Hematopoietic multipotent progenitor cell treated with erythropoietin and hydrocortisone succinate and interleukin-3 and kit ligand, for 8 days (in vitro differentiated cells): Measurements from ENCODE around the gene CEP83.
"Not testable (repeated sequence)": the region's sequence is repeated elsewhere in the genome, so short reads cannot be mapped to it uniquely, and the experiment has no call there.

ENCODE experiments used
- DNase-seq: peaks from one replicate; pipeline ENCODE4 v3.0.0-alpha.2; 2015

The CEP83 gene

GRCh38 chr12:94379479-94380113 lies 80.1 kb downstream of the CEP83 start:
- DNase-seq, result no peak

GRCh38 chr12:94377599-94377998 lies 82.1 kb downstream of the CEP83 start:
- DNase-seq, result no peak

- no peak for DNase-seq
Measured at GRCh38 chr12:94374124-94374523, 85.5 kb downstream of the CEP83 start.

DNA sequence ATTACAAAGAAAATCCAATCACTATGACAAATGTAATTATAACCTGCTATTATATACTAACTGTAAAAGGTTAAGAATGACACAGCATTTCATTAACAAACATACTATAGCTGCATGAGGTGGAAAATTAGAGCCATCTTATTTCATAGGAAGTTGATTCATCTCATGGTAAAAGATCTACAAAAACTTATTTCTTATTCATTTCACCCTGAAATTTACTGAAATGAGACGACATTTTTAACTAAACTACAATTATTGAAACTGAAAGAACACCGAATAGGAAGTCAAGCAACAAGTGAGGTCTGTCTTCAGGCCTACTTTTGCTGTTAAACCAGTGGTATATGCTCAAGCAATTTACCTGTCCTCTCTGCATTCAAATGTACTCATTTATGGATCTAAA lies 87.2 kb downstream of the CEP83 start:
- DNase-seq, result no peak

DNA sequence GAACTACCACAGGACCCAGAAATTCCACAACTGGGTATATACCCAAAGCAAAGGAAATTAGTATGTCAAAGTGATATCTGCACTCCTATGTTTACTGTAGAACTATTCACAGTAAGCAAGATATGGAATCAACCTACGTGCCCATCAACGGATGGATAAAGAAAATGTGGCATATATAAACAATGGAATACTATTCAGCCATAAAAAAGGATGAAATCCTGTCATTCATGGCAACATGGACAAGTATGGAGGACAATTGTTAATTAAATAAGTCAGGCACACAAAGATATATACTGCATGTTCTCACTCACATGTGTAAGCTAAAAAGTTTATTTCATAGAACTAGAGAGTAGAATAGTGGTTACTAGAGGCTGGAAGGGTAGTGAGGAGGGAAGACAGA lies 97.0 kb downstream of the CEP83 start:
- no peak for DNase-seq

GRCh38 chr12:94359761-94360160 lies 99.9 kb downstream of the CEP83 start:
- DNase-seq, result no peak

GRCh38 chr12:94353130-94353529 lies 106.5 kb downstream of the CEP83 start:
- DNase-seq, result no peak

DNA sequence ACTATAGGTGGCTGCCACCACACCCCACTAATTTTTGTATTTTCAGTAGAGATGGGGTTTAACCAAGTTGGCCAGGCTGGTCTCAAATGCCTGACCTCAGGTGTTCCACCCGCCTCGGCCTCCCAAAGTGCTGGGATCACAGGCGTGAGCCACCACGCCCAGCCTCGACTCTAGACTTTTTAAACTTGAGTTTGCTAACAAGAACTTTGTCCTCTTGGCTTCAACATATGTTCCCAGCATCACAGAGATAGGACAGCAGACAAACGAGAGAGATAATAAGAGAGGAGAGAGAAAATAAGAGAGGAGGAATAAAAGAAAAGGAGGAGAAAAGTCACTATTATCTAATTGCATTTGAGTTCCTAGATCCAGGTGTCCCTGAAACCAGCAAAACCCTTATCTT lies 119.1 kb downstream of the CEP83 start:
- DNase-seq, result no peak

GRCh38 chr12:94338006-94338794 lies 121.5 kb downstream of the CEP83 start:
- no peak for DNase-seq

GRCh38 chr12:94336211-94336925 lies 123.3 kb downstream of the CEP83 start:
- peak; percentile 29 for DNase-seq

DNA sequence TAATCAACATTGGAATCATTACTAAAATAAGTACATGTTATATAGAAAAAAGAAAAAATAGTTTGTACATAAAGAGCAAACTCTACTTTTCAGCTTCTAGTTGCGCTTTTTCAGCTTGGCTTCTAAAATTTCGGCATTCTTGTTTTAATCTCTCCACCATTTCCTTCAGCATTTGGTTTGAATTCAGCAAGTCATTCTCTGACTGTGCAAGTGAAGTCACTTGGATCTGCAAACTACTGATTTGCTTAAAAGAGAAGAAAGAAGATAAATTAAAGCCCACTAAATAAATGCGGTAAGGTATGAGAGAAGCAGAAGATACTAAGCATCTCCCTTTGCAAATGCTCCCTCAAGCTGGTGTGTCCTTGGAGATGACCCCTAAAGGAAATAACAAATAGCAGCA lies 126.3 kb downstream of the CEP83 start:
- DNase-seq, result no peak

- DNase-seq, result peak; percentile 16
Measured at GRCh38 chr12:94329366-94329765, 130.3 kb downstream of the CEP83 start.

DNA sequence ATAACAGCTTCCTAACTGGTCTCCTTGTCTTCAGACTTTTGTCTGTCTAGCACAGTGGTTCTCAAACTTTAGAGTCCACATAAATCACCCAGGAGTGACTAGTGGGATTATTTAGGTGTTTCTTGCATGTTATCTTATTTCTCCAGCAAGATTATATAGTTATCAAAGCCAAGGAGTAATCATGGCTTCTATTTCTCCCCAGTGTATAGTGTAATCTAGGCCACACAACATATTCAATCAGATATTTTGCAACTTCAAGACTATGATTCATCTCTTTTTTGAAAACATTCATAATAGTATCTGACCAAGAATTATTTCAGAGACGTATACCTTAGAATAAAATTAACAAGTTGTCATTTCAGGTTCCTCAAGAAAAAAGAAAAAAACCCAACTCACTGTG lies 131.9 kb downstream of the CEP83 start:
- no peak for DNase-seq

DNA sequence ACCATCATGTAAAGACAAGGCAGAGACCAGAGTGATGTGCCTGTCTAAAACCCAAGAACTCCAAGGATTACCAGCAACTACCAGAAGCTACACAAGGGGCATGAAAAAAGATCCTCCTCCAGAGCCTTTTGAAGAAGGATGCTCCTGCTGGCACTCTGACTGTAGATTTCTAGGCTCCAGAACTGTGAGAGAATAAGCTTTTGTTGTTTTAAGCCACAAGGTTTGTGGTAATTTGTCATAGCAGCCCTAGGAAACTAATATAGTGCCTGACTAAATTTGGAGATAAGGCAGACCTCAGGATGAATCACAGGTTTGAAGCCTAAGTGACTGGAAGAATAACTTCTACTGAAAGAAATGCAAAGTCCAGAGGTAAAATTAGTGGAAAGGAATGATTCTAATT lies 132.9 kb downstream of the CEP83 start:
- no peak for DNase-seq

DNA sequence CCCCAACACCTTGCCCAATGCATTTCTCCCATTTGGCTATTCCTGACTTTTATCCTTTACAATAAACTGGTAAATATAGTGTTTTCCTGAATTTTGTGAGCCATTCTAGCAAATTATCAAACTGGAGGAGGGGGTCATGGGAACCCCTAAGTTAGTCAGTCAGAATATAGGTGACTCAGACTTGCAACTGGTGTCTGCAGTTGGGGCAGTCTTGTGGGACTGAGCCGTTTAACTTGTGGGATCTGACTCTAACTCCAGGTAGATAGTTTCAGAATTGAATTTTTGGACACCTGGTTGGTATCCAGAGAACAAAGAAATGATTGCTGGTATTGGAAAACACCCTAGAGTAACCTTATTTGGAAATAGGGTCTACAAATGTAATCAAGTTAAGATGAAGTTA lies 133.4 kb downstream of the CEP83 start:
- no peak for DNase-seq

DNA sequence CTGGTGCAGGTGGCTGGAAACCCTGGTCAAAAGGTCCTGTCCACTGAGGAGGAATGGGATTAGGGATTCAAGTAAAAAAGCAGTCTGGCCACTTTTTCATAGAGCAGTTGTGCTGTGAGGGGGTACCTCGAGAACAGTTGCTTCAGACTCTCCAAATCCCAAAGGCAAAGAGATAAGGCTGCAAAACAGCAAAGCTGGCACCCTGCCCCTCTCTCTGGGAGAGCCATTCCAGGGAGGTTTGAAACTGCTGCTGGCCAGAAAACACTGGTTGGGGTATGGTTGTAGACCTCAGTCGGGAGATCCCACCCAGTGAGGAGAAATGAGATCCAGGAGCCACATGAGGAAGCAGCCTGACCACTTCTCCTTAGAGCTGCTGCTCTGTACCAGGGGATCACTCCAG lies 137.3 kb downstream of the CEP83 start:
- DNase-seq, result no peak

GRCh38 chr12:94320109-94320508 lies 139.6 kb downstream of the CEP83 start:
- no peak for DNase-seq

GRCh38 chr12:94318181-94318580 lies 141.5 kb downstream of the CEP83 start:
- no peak for DNase-seq

- not testable (repeated sequence) for DNase-seq
Measured at GRCh38 chr12:94316600-94316999, 143.1 kb downstream of the CEP83 start.

- no peak for DNase-seq
Measured at GRCh38 chr12:94312378-94312777, 147.3 kb downstream of the CEP83 start.

DNA sequence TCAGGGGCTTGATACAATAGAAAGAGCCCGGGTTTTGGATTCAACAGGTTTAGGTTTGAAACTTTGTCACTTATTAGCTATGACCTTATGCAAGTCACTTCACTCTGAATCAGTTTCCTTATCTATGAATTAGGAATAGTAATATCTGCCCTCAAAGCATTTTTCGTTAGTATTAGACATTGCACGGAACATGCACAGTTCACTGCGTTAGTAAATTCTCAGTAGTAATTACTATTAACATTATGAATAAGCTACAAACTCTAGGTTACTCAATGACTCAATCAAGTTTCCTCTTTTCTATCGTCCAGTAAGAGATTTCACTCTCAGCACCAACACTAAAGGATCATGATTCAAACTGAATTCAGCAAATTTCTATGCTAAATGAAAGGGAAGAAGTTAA lies 150.3 kb downstream of the CEP83 start:
- no peak for DNase-seq

DNA sequence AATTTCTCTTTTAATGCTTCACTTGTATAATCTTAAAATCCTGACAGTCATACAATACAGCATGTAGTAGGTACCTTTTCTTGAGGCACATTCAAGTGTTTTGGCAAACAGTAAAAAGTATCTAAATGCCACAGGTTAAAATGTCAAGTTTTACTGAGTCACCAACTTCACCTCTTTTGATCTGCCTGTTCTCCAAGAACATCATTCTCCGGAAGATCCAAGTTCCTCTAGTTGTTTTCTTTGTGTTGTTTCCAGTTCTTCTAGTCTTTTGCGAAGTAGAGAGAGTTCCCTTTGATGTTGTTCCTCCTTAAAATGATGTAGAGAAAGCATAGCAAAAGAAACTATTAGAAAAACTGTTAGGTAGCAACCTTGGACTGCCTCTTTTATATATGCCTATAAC lies 151.1 kb downstream of the CEP83 start:
- no peak for DNase-seq

DNA sequence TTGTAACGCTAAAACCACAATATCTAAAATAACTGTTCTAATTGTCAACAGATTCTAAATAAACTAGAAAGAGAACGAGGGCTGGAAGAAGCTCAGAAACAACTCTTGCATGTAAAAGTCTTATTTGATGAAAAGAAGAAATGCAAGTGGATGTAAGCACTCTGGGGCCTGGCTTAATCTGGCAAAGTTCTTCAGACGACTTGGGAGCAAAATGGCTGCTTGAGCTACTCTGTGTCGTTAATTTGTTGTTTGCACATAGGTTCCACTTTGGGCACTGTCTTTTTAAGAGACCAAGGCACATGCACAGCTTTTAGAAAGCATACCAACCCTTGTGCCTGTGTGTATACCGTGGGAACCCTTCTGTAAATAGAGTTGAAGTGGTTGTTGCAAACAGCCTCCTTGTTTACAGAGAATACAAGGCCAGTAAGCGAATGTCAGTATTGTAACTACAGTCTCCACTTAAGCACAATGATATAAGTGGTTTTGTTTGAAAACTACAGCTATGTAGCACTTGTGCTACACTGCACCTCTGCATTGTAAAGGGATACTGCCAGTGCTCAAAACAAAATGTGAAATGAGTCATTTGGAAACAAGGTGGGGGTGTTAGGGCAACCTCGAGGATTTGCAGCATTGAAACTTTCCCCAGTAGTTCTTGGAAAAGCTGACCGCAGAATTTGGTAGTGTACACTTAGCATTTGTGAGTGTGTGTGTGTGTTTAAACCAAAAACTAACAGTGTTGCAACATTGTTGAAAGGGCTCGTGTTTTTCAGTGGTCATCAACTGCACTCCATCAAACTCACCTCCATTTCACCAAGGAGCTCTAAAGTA lies 154.3 kb downstream of the CEP83 start:
- no peak for DNase-seq
